T-helper 17 cell (primary cell): ENCODE data around the gene TENT5A. TPM values are rescaled to one million over a fixed set of nuclear protein-coding genes. Genes with fewer than 3 reads are reported as not detected.
A peak's percentile ranks its signal among the peaks of the same experiment; 100 is the strongest.
"Not testable (repeated sequence)": the region's sequence is repeated elsewhere in the genome, so short reads cannot be mapped to it uniquely, and the experiment has no call there.

Experiments
- ATAC-seq: fragments of 150-1000 bp; cut with Tn5 transposase; 2 replicates; pipeline ENCODE4 v1.10.0; 2021; ENCODE audit warnings: mild to moderate bottlenecking, moderate library complexity
- DNase-seq, 3 donors: peaks; one replicate each; pipeline versions ENCODE4 v3.0.0 to v3.0.0-alpha.2; 2020 to 2021
- H3K9me3 ChIP-seq: one replicate; pipeline ENCODE4 v1.7.0; 2013; ENCODE audit warnings: low read length, mild to moderate bottlenecking; ENCODE audit not compliant: control insufficient read depth, poor library complexity, severe bottlenecking
- H3K27ac Mint-ChIP-seq: one replicate; pipeline ENCODE4 v1.8.0; 2022; ENCODE audit warnings: mild to moderate bottlenecking, moderate library complexity, mixed read lengths
- H3K27me3 Mint-ChIP-seq: one replicate; pipeline ENCODE4 v1.8.0; 2022; ENCODE audit warnings: mixed read lengths
- H3K36me3 Mint-ChIP-seq: one replicate; pipeline ENCODE4 v1.8.0; 2022; ENCODE audit warnings: low read depth, mixed read lengths
- H3K4me1 Mint-ChIP-seq: one replicate; pipeline ENCODE4 v1.8.0; 2022; ENCODE audit warnings: mild to moderate bottlenecking, mixed read lengths
- H3K4me3 Mint-ChIP-seq: one replicate; pipeline ENCODE4 v1.8.0; 2022; ENCODE audit warnings: mild to moderate bottlenecking, moderate library complexity, mixed read lengths
- total RNA-seq, 4 donors: library from RNA in 2 of 4; stranded (reverse) in 2 of 4; gene quantifications; one replicate each; pipeline ENCODE4 v1.2.3 and lab custom pipeline; 2022 to 2026

The TENT5A gene
- total RNA-seq, 2 donors from 2014 or later, result 5.8 to 6.2 TPM

- Mint-ChIP-seq H3K4me1 (peaks cover 19% of the 10 kb centered on the region), H3K27me3 (peaks cover 26% of the 10 kb centered on the region), H3K36me3 (peaks cover 3% of the 10 kb centered on the region), H3K4me3 (peak overlapping the region; percentile 95), H3K27ac (peak overlapping the region; percentile 85)
- no peaks in the 10 kb centered on the region for H3K9me3 ChIP-seq
- DNase-seq, result peak; percentile 48 to 79 (median 58)
- ATAC-seq, result peak; percentile 72
Measured at GRCh38 chr6:81753711-81754577, 1.5 kb upstream of the TENT5A start.

GRCh38 chr6:81752921-81753710 is 635 bp upstream of the TENT5A start:
- Mint-ChIP-seq H3K4me3 (peak overlapping the region; percentile 95), H3K4me1 (peaks cover 22% of the 10 kb centered on the region), H3K27ac (peak overlapping the region; percentile 85), H3K36me3 (peaks cover 3% of the 10 kb centered on the region), H3K27me3 (peaks cover 26% of the 10 kb centered on the region)
- no peaks in the 10 kb centered on the region for H3K9me3 ChIP-seq
- DNase-seq (peak; percentile 32 to 48 (median 38)), ATAC-seq (peak; percentile 60)

GRCh38 chr6:81751388-81752083 is 945 bp downstream of the TENT5A start:
- H3K9me3 ChIP-seq, result no peaks in the 10 kb centered on the region
- H3K27ac Mint-ChIP-seq, result peak overlapping the region; percentile 85
- H3K4me1 Mint-ChIP-seq, result peaks cover 22% of the 10 kb centered on the region
- H3K4me3 Mint-ChIP-seq, result peak overlapping the region; percentile 95
- DNase-seq (peak in 2 of 3 donors; percentile 12), ATAC-seq (no peak)
- H3K36me3 Mint-ChIP-seq, result peaks cover 3% of the 10 kb centered on the region
- H3K27me3 Mint-ChIP-seq, result peaks cover 19% of the 10 kb centered on the region

- Mint-ChIP-seq H3K36me3 (peaks cover 3% of the 10 kb centered on the region), H3K27me3 (peaks cover 19% of the 10 kb centered on the region), H3K4me3 (peak overlapping the region; percentile 95), H3K27ac (peak overlapping the region; percentile 85), H3K4me1 (peaks cover 22% of the 10 kb centered on the region)
- DNase-seq (no peak), ATAC-seq (no peak)
- no peaks in the 10 kb centered on the region for H3K9me3 ChIP-seq
Measured at GRCh38 chr6:81750681-81751387, 1.6 kb downstream of the TENT5A start.

- H3K4me1 Mint-ChIP-seq, result peaks cover 25% of the 10 kb centered on the region
- H3K27ac Mint-ChIP-seq, result peak overlapping the region; percentile 85
Measured at GRCh38 chr6:81750200-81750599, 2.3 kb downstream of the TENT5A start.

GRCh38 chr6:81749707-81750106 is 2.8 kb downstream of the TENT5A start:
- Mint-ChIP-seq H3K36me3 (peaks cover 3% of the 10 kb centered on the region), H3K4me3 (no peak overlapping the region), H3K27ac (no peak overlapping the region), H3K4me1 (peaks cover 27% of the 10 kb centered on the region), H3K27me3 (peaks cover 19% of the 10 kb centered on the region)
- ATAC-seq (no peak), DNase-seq (no peak)
- H3K9me3 ChIP-seq, result no peaks in the 10 kb centered on the region

More at GRCh38 chr6:81750200-81750599, 2.3 kb downstream of the TENT5A start:
- H3K4me3 Mint-ChIP-seq, result no peak overlapping the region
- peaks cover 3% of the 10 kb centered on the region for H3K36me3 Mint-ChIP-seq
- no peaks in the 10 kb centered on the region for H3K9me3 ChIP-seq
- ATAC-seq, result no peak
- DNase-seq, result no peak
- peaks cover 19% of the 10 kb centered on the region for H3K27me3 Mint-ChIP-seq

- no peak for ATAC-seq
- peaks cover 3% of the 10 kb centered on the region for H3K36me3 Mint-ChIP-seq
- H3K9me3 ChIP-seq, result no peaks in the 10 kb centered on the region
- peaks cover 14% of the 10 kb centered on the region for H3K27me3 Mint-ChIP-seq
- H3K4me1 Mint-ChIP-seq, result peaks cover 27% of the 10 kb centered on the region
- H3K4me3 Mint-ChIP-seq, result no peak overlapping the region
- no peak for DNase-seq
- H3K27ac Mint-ChIP-seq, result no peak overlapping the region
Measured at GRCh38 chr6:81748994-81749393, 3.5 kb downstream of the TENT5A start.

GRCh38 chr6:81747327-81747726 is 5.2 kb downstream of the TENT5A start:
- no peaks in the 10 kb centered on the region for H3K36me3 Mint-ChIP-seq
- no peak for ATAC-seq
- no peak overlapping the region for H3K4me3 Mint-ChIP-seq
- no peak for DNase-seq
- H3K27ac Mint-ChIP-seq, result no peak overlapping the region
- H3K4me1 Mint-ChIP-seq, result peaks cover 21% of the 10 kb centered on the region
- peaks cover 14% of the 10 kb centered on the region for H3K27me3 Mint-ChIP-seq
- no peaks in the 10 kb centered on the region for H3K9me3 ChIP-seq

GRCh38 chr6:81744131-81744530 is 8.3 kb downstream of the TENT5A start:
- DNase-seq (no peak), ATAC-seq (no peak)
- Mint-ChIP-seq H3K27me3 (no peaks in the 10 kb centered on the region), H3K4me3 (no peak overlapping the region), H3K27ac (no peak overlapping the region), H3K36me3 (no peaks in the 10 kb centered on the region), H3K4me1 (peaks cover 8% of the 10 kb centered on the region)
- no peaks in the 10 kb centered on the region for H3K9me3 ChIP-seq

GRCh38 chr6:81743649-81744048 is 8.8 kb downstream of the TENT5A start:
- ATAC-seq, result no peak

GRCh38 chr6:81741689-81742088 is 10.8 kb downstream of the TENT5A start:
- Mint-ChIP-seq H3K27me3 (no peaks in the 10 kb centered on the region), H3K4me3 (no peak overlapping the region), H3K36me3 (no peaks in the 10 kb centered on the region), H3K4me1 (peaks cover 5% of the 10 kb centered on the region), H3K27ac (no peak overlapping the region)
- DNase-seq (no peak), ATAC-seq (no peak)
- no peaks in the 10 kb centered on the region for H3K9me3 ChIP-seq

More at GRCh38 chr6:81743649-81744048, 8.8 kb downstream of the TENT5A start:
- peaks cover 7% of the 10 kb centered on the region for H3K4me1 Mint-ChIP-seq
- H3K4me3 Mint-ChIP-seq, result no peak overlapping the region
- DNase-seq, result no peak
- H3K27ac Mint-ChIP-seq, result no peak overlapping the region
- no peaks in the 10 kb centered on the region for H3K36me3 Mint-ChIP-seq
- no peaks in the 10 kb centered on the region for H3K27me3 Mint-ChIP-seq
- no peaks in the 10 kb centered on the region for H3K9me3 ChIP-seq

- H3K27ac Mint-ChIP-seq, H3K27me3 Mint-ChIP-seq, H3K9me3 ChIP-seq, ATAC-seq, DNase-seq, H3K4me3 Mint-ChIP-seq, H3K36me3 Mint-ChIP-seq, H3K4me1 Mint-ChIP-seq: not testable (repeated sequence)
Measured at GRCh38 chr6:81740591-81740990, 11.9 kb downstream of the TENT5A start.
